Retinal pigment epithelial cell (primary cell): ENCODE measurements around the gene WDR5B.
A peak's percentile ranks its signal among the peaks of the same experiment; 100 is the strongest.

Source experiments
- DNase-seq: peaks from one replicate; pipeline ENCODE4 v3.0.0-alpha.2; 2010; ENCODE audit warnings: low read depth
- H3K4me3 ChIP-seq: 2 replicates; pipeline ENCODE4 v1.5.1; 2011; ENCODE audit warnings: mild to moderate bottlenecking, low read length, control low read depth, moderate library complexity
- CTCF ChIP-seq: conservative IDR thresholded peaks from 2 replicates; pipeline ENCODE4 v1.5.1; 2011; ENCODE audit warnings: low read depth, low read length, control low read depth, inconsistent platforms

Gene WDR5B

GRCh38 chr3:122421836-122422235 is 6.0 kb upstream of the WDR5B start:
- no peak overlapping the region for H3K4me3 ChIP-seq
- no peak for TF ChIP-seq CTCF
- no peak for DNase-seq

- no peak overlapping the region for H3K4me3 ChIP-seq
- DNase-seq, result no peak
- no peak for TF ChIP-seq CTCF
Measured at GRCh38 chr3:122421101-122421500, 5.2 kb upstream of the WDR5B start.

- peak overlapping the region; percentile 80 for H3K4me3 ChIP-seq
- no peak for DNase-seq
- TF ChIP-seq CTCF, result no peak
Measured at GRCh38 chr3:122416966-122417365, 1.1 kb upstream of the WDR5B start.

- no peak for DNase-seq
- TF ChIP-seq CTCF, result no peak
- H3K4me3 ChIP-seq, result peak overlapping the region; percentile 80
Measured at GRCh38 chr3:122415104-122415744, 638 bp downstream of the WDR5B start.

GRCh38 chr3:122414391-122414790 is 1.5 kb downstream of the WDR5B start:
- H3K4me3 ChIP-seq, result no peak overlapping the region
- no peak for DNase-seq
- no peak for TF ChIP-seq CTCF

- no peak for DNase-seq
- TF ChIP-seq CTCF, result no peak
- H3K4me3 ChIP-seq, result no peak overlapping the region
Measured at GRCh38 chr3:122410639-122411038, 5.2 kb downstream of the WDR5B start.

- no peak overlapping the region for H3K4me3 ChIP-seq
- TF ChIP-seq CTCF, result no peak
- DNase-seq, result no peak
Measured at GRCh38 chr3:122410111-122410510, 5.8 kb downstream of the WDR5B start.
